H9 (cell line): ENCODE measurements around the gene MEF2A. TPM values are rescaled to one million over a fixed set of nuclear protein-coding genes. Genes with fewer than 3 reads are reported as not detected.

Experiments
- DNase-seq: peaks from one replicate; pipeline ENCODE4 v3.0.0-alpha.2; 2017
- H2AFZ ChIP-seq: one replicate; pipeline ENCODE4 v1.6.1; 2013; ENCODE audit warnings: mild to moderate bottlenecking, low read length, control low read depth, moderate library complexity
- H2AK5ac ChIP-seq: 2 replicates; pipeline ENCODE4 v1.6.1; 2013; ENCODE audit warnings: low read length, control low read depth, mixed read lengths; ENCODE audit not compliant: insufficient read length
- H2BK120ac ChIP-seq: one replicate; pipeline ENCODE4 v1.6.1; 2013; ENCODE audit warnings: low read depth, mild to moderate bottlenecking, low read length, control low read depth, inconsistent platforms; ENCODE audit not compliant: poor library complexity, severe bottlenecking
- H2BK12ac ChIP-seq: 2 replicates; pipeline ENCODE4 v1.6.1; 2013; ENCODE audit warnings: low read length, control low read depth, mixed read lengths, low read depth; ENCODE audit not compliant: insufficient read length
- H2BK15ac ChIP-seq: 2 replicates; pipeline ENCODE4 v1.6.1; 2013; ENCODE audit warnings: low read depth, low read length, control low read depth
- H2BK20ac ChIP-seq: one replicate; pipeline ENCODE4 v1.6.1; 2013; ENCODE audit warnings: low read depth, mild to moderate bottlenecking, low read length, control low read depth, inconsistent platforms; ENCODE audit not compliant: poor library complexity, severe bottlenecking
- H2BK5ac ChIP-seq: 2 replicates; pipeline ENCODE4 v1.6.1; 2013; ENCODE audit warnings: low read length, control low read depth, mixed read lengths; ENCODE audit not compliant: insufficient read length
- H3K14ac ChIP-seq: 2 replicates; pipeline ENCODE4 v1.6.1; 2013; ENCODE audit warnings: low read length, control low read depth; ENCODE audit not compliant: insufficient read depth
- H3K18ac ChIP-seq: 2 replicates; pipeline ENCODE4 v1.6.1; 2013; ENCODE audit warnings: low read depth, mild to moderate bottlenecking, mixed read lengths, low read length, control low read depth; ENCODE audit not compliant: insufficient read length
- H3K23ac ChIP-seq: 2 replicates; pipeline ENCODE4 v1.6.1; 2013; ENCODE audit warnings: low read length, control low read depth, mixed read lengths, low read depth; ENCODE audit not compliant: insufficient read length
- H3K23me2 ChIP-seq: 2 replicates; pipeline ENCODE4 v1.6.1; 2013; ENCODE audit warnings: low read depth, mild to moderate bottlenecking, mixed read lengths, low read length, control low read depth; ENCODE audit not compliant: insufficient read length, poor library complexity, severe bottlenecking
- H3K27ac ChIP-seq: 2 replicates; pipeline ENCODE4 v1.5.1; 2013; ENCODE audit warnings: low read length, control low read depth, mixed read lengths, low read depth; ENCODE audit not compliant: insufficient read length
- H3K27me3 ChIP-seq: 2 replicates; pipeline ENCODE4 v1.6.1; 2013; ENCODE audit warnings: low read length, control low read depth, inconsistent platforms; ENCODE audit not compliant: insufficient read depth
- H3K4ac ChIP-seq: 2 replicates; pipeline ENCODE4 v1.6.1; 2013; ENCODE audit warnings: low read depth, mild to moderate bottlenecking, control low read depth, inconsistent platforms, low read length, moderate library complexity
- H3K4me1 ChIP-seq: 2 replicates; pipeline ENCODE4 v1.6.1; 2013; ENCODE audit warnings: low read length, control low read depth, inconsistent platforms; ENCODE audit not compliant: insufficient read depth
- H3K4me2 ChIP-seq: 2 replicates; pipeline ENCODE4 v1.6.1; 2013; ENCODE audit warnings: low read length, control low read depth, mixed read lengths; ENCODE audit not compliant: insufficient read length, insufficient read depth
- H3K56ac ChIP-seq: 2 replicates; pipeline ENCODE4 v1.6.1; 2013; ENCODE audit warnings: low read depth, mild to moderate bottlenecking, mixed read lengths, low read length, control low read depth; ENCODE audit not compliant: insufficient read length
- H3K79me1 ChIP-seq: 2 replicates; pipeline ENCODE4 v1.6.1; 2013; ENCODE audit warnings: low read depth, mild to moderate bottlenecking, moderate library complexity, low read length, control low read depth, inconsistent platforms; ENCODE audit not compliant: insufficient read depth, poor library complexity, severe bottlenecking
- H3K79me2 ChIP-seq: 2 replicates; pipeline ENCODE4 v1.6.1; 2013; ENCODE audit warnings: low read length, control low read depth, inconsistent platforms; ENCODE audit not compliant: insufficient read depth
- H3K9ac ChIP-seq: 2 replicates; pipeline ENCODE4 v1.6.1; 2013; ENCODE audit warnings: low read length, control low read depth, mixed read lengths; ENCODE audit not compliant: insufficient read length; ENCODE audit errors: extremely low read depth
- H3K9me3 ChIP-seq: one replicate; pipeline ENCODE4 v1.6.1; 2013; ENCODE audit warnings: low read depth, low read length, inconsistent platforms; ENCODE audit not compliant: control insufficient read depth
- H3T11ph ChIP-seq: one replicate; pipeline ENCODE4 v1.6.1; 2013; ENCODE audit warnings: mild to moderate bottlenecking, low read length, control low read depth, inconsistent platforms
- H4K20me1 ChIP-seq: one replicate; pipeline ENCODE4 v1.6.1; 2013; ENCODE audit not compliant: control insufficient read depth, insufficient read length, insufficient read depth
- H4K5ac ChIP-seq: 2 replicates; pipeline ENCODE4 v1.6.1; 2013; ENCODE audit warnings: low read depth, mild to moderate bottlenecking, mixed read lengths, low read length, control low read depth; ENCODE audit not compliant: insufficient read length
- H4K8ac ChIP-seq: replicated peaks from 2 replicates; pipeline ENCODE4 v1.6.1; 2013; ENCODE audit warnings: low read length, control low read depth, mixed read lengths, low read depth; ENCODE audit not compliant: insufficient read length
- H4K91ac ChIP-seq: 2 replicates; pipeline ENCODE4 v1.6.1; 2013; ENCODE audit warnings: low read depth, mild to moderate bottlenecking, moderate library complexity, mixed read lengths, low read length, control low read depth; ENCODE audit not compliant: insufficient read length
- H3K27ac Mint-ChIP-seq, 3 experiments: 2 replicates in 2 of 3; 3 replicates in 1 of 3; pipeline ENCODE4 v1.8.0; 2020 to 2021; ENCODE audit warnings: mixed read lengths in 3 of 3, mild to moderate bottlenecking in 1 of 3, moderate library complexity in 1 of 3
- H3K27me3 Mint-ChIP-seq: 2 replicates; pipeline ENCODE4 v1.8.0; 2021; ENCODE audit warnings: low read depth, mild to moderate bottlenecking, moderate library complexity, mixed read lengths
- H3K36me3 Mint-ChIP-seq, 3 experiments: 2 replicates in 2 of 3; 3 replicates in 1 of 3; pipeline ENCODE4 v1.8.0; 2020 to 2021; ENCODE audit warnings: low read depth in 3 of 3, mixed read lengths in 3 of 3; ENCODE audit not compliant: insufficient read depth in 1 of 3
- H3K4me1 Mint-ChIP-seq, 2 experiments: 2 replicates each; pipeline ENCODE4 v1.8.0; 2020; ENCODE audit warnings: mixed read lengths in 2 of 2
- H3K4me3 Mint-ChIP-seq, 2 experiments: 2 replicates in 1 of 2; 3 replicates in 1 of 2; pipeline ENCODE4 v1.8.0; 2020 to 2021; ENCODE audit warnings: mild to moderate bottlenecking in 2 of 2, mixed read lengths in 2 of 2, moderate library complexity in 1 of 2
- H3K9me3 Mint-ChIP-seq, 2 experiments: 2 replicates in 1 of 2; 3 replicates in 1 of 2; pipeline ENCODE4 v1.8.0; 2020; ENCODE audit warnings: mild to moderate bottlenecking in 2 of 2, mixed read lengths in 2 of 2, moderate library complexity in 1 of 2
- WGBS: extraction: QIAGEN DNeasy Blood & Tissue Kit; methylation state at CpG from one replicate; pipeline ENCODE4 v1.1.7; 2013; ENCODE audit warnings: missing lambda C conversion rate, low lambda C conversion rate, mixed read lengths; ENCODE audit not compliant: insufficient read length; ENCODE audit errors: extremely low coverage; 5-methylcytosine and 5-hydroxymethylcytosine counted together
- total RNA-seq: library from RNA; stranded (reverse); gene quantifications from 2 replicates; pipeline ENCODE4 v1.2.1, GENCODE V29; 2021
- TF ChIP-seq, protein P1 (sequence below): fragments of 200-600 bp; sonication (generic); conservative IDR thresholded peaks from 3 replicates; pipeline ENCODE4 v1.8.0; 2021; ENCODE audit warnings: antibody characterized with exemption, mild to moderate bottlenecking

MEF2A gene
- total RNA-seq, 1 experiment from 2014 or later, result 20.7 TPM

DNA sequence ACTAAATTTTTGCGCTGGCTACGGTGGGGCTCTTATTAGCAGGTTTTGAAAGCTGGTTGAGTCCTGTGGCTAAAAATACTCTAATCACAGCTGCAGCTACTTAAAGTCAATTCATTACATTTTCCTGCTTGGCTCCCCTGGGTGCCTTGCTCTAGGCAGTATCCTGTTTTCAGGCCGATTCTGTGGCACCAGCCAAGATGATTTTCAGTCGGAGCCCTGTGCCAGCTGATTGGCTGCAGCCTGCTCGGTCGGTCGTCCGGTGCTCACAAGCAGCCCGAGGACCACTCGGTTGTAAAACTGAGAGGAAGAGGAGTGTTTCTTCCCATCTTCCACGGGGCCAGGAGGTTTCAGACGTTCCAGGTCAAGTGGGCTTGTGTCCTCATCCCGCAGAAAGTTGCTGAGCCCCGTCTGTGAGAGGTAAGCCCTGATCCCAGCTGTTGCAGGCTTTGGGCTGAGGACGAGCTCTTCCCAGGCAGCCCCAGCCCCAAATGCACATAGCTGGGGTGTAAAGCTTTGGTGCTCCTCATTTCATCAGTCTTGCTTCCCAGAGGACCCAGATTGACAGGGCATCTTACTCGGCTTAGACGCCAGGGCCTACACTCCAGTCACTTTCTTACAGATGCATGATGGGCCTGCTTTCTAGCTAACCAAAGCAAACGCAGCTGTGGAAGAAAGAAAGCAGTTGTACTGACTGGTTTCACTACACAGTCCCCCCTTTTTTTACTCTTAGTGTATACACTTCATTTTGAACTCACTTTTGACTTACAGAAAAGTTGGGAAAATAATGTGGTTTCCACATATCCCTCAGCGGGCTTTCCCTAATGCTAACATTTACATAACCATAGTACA lies 151.6 kb downstream of the MEF2A start:
- no peak overlapping the region for H3K4me2 ChIP-seq
- Mint-ChIP-seq H3K4me3 (no peak overlapping the region), H3K27ac (peak overlapping the region in 2 of 3 experiments; percentile 16 to 53; a peak in 2 of 7 replicates), H3K4me1 (peaks cover 2 to 6% of the 10 kb centered on the region in 2 experiments), H3K9me3 (no peaks in the 10 kb centered on the region), H3K36me3 (peaks cover 8 to 17% (median 14%) of the 10 kb centered on the region in 3 experiments; a peak in 6 of 7 replicates), H3K27me3 (no peaks in the 10 kb centered on the region; the same call in 1 of the 2 replicates)
- H4K20me1 ChIP-seq, result no peaks in the 10 kb centered on the region
- no peak overlapping the region for H2BK15ac ChIP-seq
- no peaks in the 10 kb centered on the region for H3K27me3 ChIP-seq
- no peak overlapping the region for H2BK12ac ChIP-seq
- no peak overlapping the region for H2BK120ac ChIP-seq
- no peak overlapping the region for H2AK5ac ChIP-seq
- WGBS, result no CpG with 5 or more reads among the region's 19 CpGs
- no peak overlapping the region for H3K56ac ChIP-seq
- no peak overlapping the region for H4K5ac ChIP-seq
- H2BK5ac ChIP-seq, result no peak overlapping the region
- H3K79me2 ChIP-seq, result no peaks in the 10 kb centered on the region
- H3T11ph ChIP-seq, result no peak overlapping the region
- H3K9me3 ChIP-seq, result no peaks in the 10 kb centered on the region
- no peak overlapping the region for H2AFZ ChIP-seq
- no peak overlapping the region for H3K14ac ChIP-seq
- no peak overlapping the region for H3K27ac ChIP-seq
- H3K4me1 ChIP-seq, result no peaks in the 10 kb centered on the region
- H3K23ac ChIP-seq, result no peak overlapping the region
- no peak overlapping the region for H4K91ac ChIP-seq
- no peak overlapping the region for H3K18ac ChIP-seq
- no peak overlapping the region for H3K4ac ChIP-seq
- no peak overlapping the region for H4K8ac ChIP-seq
- H2BK20ac ChIP-seq, result no peak overlapping the region
- no peaks in the 10 kb centered on the region for H3K23me2 ChIP-seq
- TF ChIP-seq, protein P1, sequence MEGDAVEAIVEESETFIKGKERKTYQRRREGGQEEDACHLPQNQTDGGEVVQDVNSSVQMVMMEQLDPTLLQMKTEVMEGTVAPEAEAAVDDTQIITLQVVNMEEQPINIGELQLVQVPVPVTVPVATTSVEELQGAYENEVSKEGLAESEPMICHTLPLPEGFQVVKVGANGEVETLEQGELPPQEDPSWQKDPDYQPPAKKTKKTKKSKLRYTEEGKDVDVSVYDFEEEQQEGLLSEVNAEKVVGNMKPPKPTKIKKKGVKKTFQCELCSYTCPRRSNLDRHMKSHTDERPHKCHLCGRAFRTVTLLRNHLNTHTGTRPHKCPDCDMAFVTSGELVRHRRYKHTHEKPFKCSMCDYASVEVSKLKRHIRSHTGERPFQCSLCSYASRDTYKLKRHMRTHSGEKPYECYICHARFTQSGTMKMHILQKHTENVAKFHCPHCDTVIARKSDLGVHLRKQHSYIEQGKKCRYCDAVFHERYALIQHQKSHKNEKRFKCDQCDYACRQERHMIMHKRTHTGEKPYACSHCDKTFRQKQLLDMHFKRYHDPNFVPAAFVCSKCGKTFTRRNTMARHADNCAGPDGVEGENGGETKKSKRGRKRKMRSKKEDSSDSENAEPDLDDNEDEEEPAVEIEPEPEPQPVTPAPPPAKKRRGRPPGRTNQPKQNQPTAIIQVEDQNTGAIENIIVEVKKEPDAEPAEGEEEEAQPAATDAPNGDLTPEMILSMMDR, result no peak
- no peak for DNase-seq
- no peaks in the 10 kb centered on the region for H3K79me1 ChIP-seq
- no peak overlapping the region for H3K9ac ChIP-seq
